Endodermal cell (in vitro differentiated cells): ENCODE results near the gene GANC. TPM values are rescaled to one million over a fixed set of nuclear protein-coding genes. Genes with fewer than 3 reads are reported as not detected.
A peak's percentile ranks its signal among the peaks of the same experiment; 100 is the strongest.
"Not testable (repeated sequence)": the region's sequence is repeated elsewhere in the genome, so short reads cannot be mapped to it uniquely, and the experiment has no call there.

ENCODE experiments used
- DNase-seq: peaks from one replicate; pipeline ENCODE4 v3.0.0-alpha.2; 2017
- H3K27ac ChIP-seq: 2 replicates; pipeline ENCODE4 v1.5.1; 2013; ENCODE audit warnings: mild to moderate bottlenecking, low read depth, low read length, moderate library complexity
- H3K27me3 ChIP-seq: 2 replicates; pipeline ENCODE4 v1.6.1; 2013; ENCODE audit warnings: mild to moderate bottlenecking, low read length, moderate library complexity; ENCODE audit not compliant: insufficient read depth, control insufficient read depth, poor library complexity, severe bottlenecking
- H3K36me3 ChIP-seq: 2 replicates; pipeline ENCODE4 v1.7.0; 2013; ENCODE audit warnings: mild to moderate bottlenecking, low read length, moderate library complexity; ENCODE audit not compliant: control insufficient read depth, insufficient read depth
- H3K4me1 ChIP-seq: one replicate; pipeline ENCODE4 v1.7.0; 2013; ENCODE audit warnings: low read length; ENCODE audit not compliant: control insufficient read depth, insufficient read depth
- H3K4me3 ChIP-seq: 2 replicates; pipeline ENCODE4 v1.5.1; 2013; ENCODE audit warnings: mild to moderate bottlenecking, low read length, moderate library complexity
- H3K9ac ChIP-seq: 2 replicates; pipeline ENCODE4 v1.6.1; 2013; ENCODE audit warnings: mild to moderate bottlenecking, low read length, moderate library complexity; ENCODE audit not compliant: poor library complexity, severe bottlenecking; ENCODE audit errors: extremely low read depth
- H3K9me3 ChIP-seq: 2 replicates; pipeline ENCODE4 v1.6.1; 2013; ENCODE audit warnings: mild to moderate bottlenecking, low read length, moderate library complexity; ENCODE audit not compliant: control insufficient read depth
- H3K27ac Mint-ChIP-seq: 2 replicates; pipeline ENCODE4 v1.8.0; 2020; ENCODE audit warnings: mixed read lengths
- H3K27me3 Mint-ChIP-seq: 2 replicates; pipeline ENCODE4 v1.8.0; 2021; ENCODE audit warnings: mild to moderate bottlenecking, mixed read lengths; ENCODE audit not compliant: insufficient read depth
- H3K36me3 Mint-ChIP-seq: 2 replicates; pipeline ENCODE4 v1.8.0; 2020; ENCODE audit warnings: low read depth, mixed read lengths
- H3K4me1 Mint-ChIP-seq: 2 replicates; pipeline ENCODE4 v1.8.0; 2020; ENCODE audit warnings: mixed read lengths
- H3K4me3 Mint-ChIP-seq: 2 replicates; pipeline ENCODE4 v1.8.0; 2020; ENCODE audit warnings: mild to moderate bottlenecking, moderate library complexity, mixed read lengths
- H3K9me3 Mint-ChIP-seq: 2 replicates; pipeline ENCODE4 v1.8.0; 2020; ENCODE audit warnings: mild to moderate bottlenecking, mixed read lengths
- WGBS, 2 experiments: methylation state at CpG; one replicate each; pipeline versions ENCODE4 v1.1.5 to v1.1.7; 2013; ENCODE audit warnings: missing lambda C conversion rate in 2 of 2, mixed read lengths in 1 of 2; ENCODE audit not compliant: insufficient coverage in 1 of 2, insufficient read length in 1 of 2; 5-methylcytosine and 5-hydroxymethylcytosine counted together
- total RNA-seq, 2 donors: library from RNA; stranded (reverse); fragmentation: NEBNext Ultra II Directional in 1 of 2; extraction: Animal tissue kit (Norgen Biotek cat#: 25700) in 1 of 2; gene quantifications; 2 replicates in 1 of 2; 3 replicates in 1 of 2; pipeline ENCODE4 v1.2.1, GENCODE V29; 2021
- TF ChIP-seq, protein P1 (sequence below): fragments of 200-600 bp; sonication (generic); conservative IDR thresholded peaks from 2 replicates; pipeline ENCODE4 v1.5.0; 2021; ENCODE audit warnings: antibody characterized with exemption, mild to moderate bottlenecking

The GANC gene
- total RNA-seq, 2 donors from 2014 or later = 13.8 to 17.1 TPM

- Mint-ChIP-seq H3K4me3 (no peak overlapping the region), H3K4me1 (no peaks in the 10 kb centered on the region), H3K9me3 (no peaks in the 10 kb centered on the region), H3K27ac (peak overlapping the region; percentile 56), H3K36me3 (peaks cover 6% of the 10 kb centered on the region), H3K27me3 (no peaks in the 10 kb centered on the region)
- 61 to 90% methylated on average over 2 to 3 of the region's 3 CpGs for WGBS, 2 experiments
- TF ChIP-seq, protein P1, sequence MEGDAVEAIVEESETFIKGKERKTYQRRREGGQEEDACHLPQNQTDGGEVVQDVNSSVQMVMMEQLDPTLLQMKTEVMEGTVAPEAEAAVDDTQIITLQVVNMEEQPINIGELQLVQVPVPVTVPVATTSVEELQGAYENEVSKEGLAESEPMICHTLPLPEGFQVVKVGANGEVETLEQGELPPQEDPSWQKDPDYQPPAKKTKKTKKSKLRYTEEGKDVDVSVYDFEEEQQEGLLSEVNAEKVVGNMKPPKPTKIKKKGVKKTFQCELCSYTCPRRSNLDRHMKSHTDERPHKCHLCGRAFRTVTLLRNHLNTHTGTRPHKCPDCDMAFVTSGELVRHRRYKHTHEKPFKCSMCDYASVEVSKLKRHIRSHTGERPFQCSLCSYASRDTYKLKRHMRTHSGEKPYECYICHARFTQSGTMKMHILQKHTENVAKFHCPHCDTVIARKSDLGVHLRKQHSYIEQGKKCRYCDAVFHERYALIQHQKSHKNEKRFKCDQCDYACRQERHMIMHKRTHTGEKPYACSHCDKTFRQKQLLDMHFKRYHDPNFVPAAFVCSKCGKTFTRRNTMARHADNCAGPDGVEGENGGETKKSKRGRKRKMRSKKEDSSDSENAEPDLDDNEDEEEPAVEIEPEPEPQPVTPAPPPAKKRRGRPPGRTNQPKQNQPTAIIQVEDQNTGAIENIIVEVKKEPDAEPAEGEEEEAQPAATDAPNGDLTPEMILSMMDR = peak; percentile 51
- no peaks in the 10 kb centered on the region for H3K27me3 ChIP-seq
- no peak overlapping the region for H3K4me3 ChIP-seq
- no peaks in the 10 kb centered on the region for H3K4me1 ChIP-seq
- no peak overlapping the region for H3K27ac ChIP-seq
- H3K9me3 ChIP-seq = no peaks in the 10 kb centered on the region
- peak; percentile 57 for DNase-seq
- H3K36me3 ChIP-seq = no peaks in the 10 kb centered on the region
- H3K9ac ChIP-seq = no peak overlapping the region
Measured at GRCh38 chr15:42313463-42313862, 40.5 kb downstream of the GANC start.

GRCh38 chr15:42314818-42315217 lies 41.8 kb downstream of the GANC start:
- no peak overlapping the region for H3K27ac Mint-ChIP-seq
- 67 to 91% methylated on average over 1 of the region's 1 CpG for WGBS, 2 experiments
- H3K27me3 ChIP-seq = no peaks in the 10 kb centered on the region
- H3K9ac ChIP-seq = no peak overlapping the region
- no peaks in the 10 kb centered on the region for H3K9me3 Mint-ChIP-seq
- H3K27ac ChIP-seq = no peak overlapping the region
- no peaks in the 10 kb centered on the region for H3K27me3 Mint-ChIP-seq
- no peaks in the 10 kb centered on the region for H3K4me1 Mint-ChIP-seq
- no peak overlapping the region for H3K4me3 Mint-ChIP-seq
- H3K4me3 ChIP-seq = no peak overlapping the region
- peaks cover 6% of the 10 kb centered on the region for H3K36me3 Mint-ChIP-seq
- H3K36me3 ChIP-seq = no peaks in the 10 kb centered on the region
- H3K9me3 ChIP-seq = no peaks in the 10 kb centered on the region
- no peak for DNase-seq
- H3K4me1 ChIP-seq = no peaks in the 10 kb centered on the region
- TF ChIP-seq, protein P1 = no peak

DNA sequence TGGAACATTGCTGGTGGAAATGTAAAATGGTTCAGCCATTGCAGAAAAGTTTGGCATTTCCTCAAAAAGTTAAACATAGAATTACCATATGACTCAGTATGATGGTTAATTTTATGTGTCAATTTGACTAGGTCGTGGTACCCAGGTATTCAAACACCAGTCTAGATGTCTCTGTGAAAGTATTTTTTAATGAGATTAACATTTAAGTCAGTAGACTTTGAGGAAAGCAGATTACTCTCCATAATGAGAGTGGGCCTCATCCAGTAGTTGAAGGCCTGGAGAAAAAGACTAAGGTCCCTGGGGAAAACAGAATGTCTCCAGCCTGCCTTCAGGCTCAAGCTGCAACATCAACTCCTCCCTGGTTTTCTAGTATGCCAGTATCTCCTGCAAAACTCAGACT lies 42.5 kb downstream of the GANC start:
- Histone ChIP-seq H3K27me3 (no peaks in the 10 kb centered on the region), H3K36me3 (no peaks in the 10 kb centered on the region), H3K27ac (no peak overlapping the region), H3K4me3 (no peak overlapping the region), H3K9me3 (no peaks in the 10 kb centered on the region), H3K4me1 (no peaks in the 10 kb centered on the region), H3K9ac (no peak overlapping the region)
- TF ChIP-seq, protein P1 = no peak
- 95% methylated on average over 1 of the region's 1 CpG; no CpG with 5 or more reads in 1 of the 2 experiments for WGBS, 2 experiments
- Mint-ChIP-seq H3K27me3 (no peaks in the 10 kb centered on the region), H3K4me1 (no peaks in the 10 kb centered on the region), H3K4me3 (no peak overlapping the region), H3K36me3 (peaks cover 6% of the 10 kb centered on the region), H3K27ac (no peak overlapping the region), H3K9me3 (no peaks in the 10 kb centered on the region)
- DNase-seq = no peak

GRCh38 chr15:42316282-42316805 lies 43.3 kb downstream of the GANC start:
- not testable (repeated sequence) for DNase-seq, H3K27me3 Mint-ChIP-seq, H3K4me3 ChIP-seq, H3K4me1 Mint-ChIP-seq, H3K27me3 ChIP-seq, H3K27ac ChIP-seq, H3K36me3 Mint-ChIP-seq, H3K4me1 ChIP-seq, H3K4me3 Mint-ChIP-seq, H3K36me3 ChIP-seq, H3K9me3 ChIP-seq, H3K9ac ChIP-seq, H3K9me3 Mint-ChIP-seq
- peak overlapping the region; percentile 11 for H3K27ac Mint-ChIP-seq
- 63 to 75% methylated on average over 3 to 11 of the region's 11 CpGs for WGBS, 2 experiments
